ENCODE measurements around the gene MAP3K4.
"Not testable (repeated sequence)": the region's sequence is repeated elsewhere in the genome, so short reads cannot be mapped to it uniquely, and the experiment has no call there.

Gene MAP3K4

DNA sequence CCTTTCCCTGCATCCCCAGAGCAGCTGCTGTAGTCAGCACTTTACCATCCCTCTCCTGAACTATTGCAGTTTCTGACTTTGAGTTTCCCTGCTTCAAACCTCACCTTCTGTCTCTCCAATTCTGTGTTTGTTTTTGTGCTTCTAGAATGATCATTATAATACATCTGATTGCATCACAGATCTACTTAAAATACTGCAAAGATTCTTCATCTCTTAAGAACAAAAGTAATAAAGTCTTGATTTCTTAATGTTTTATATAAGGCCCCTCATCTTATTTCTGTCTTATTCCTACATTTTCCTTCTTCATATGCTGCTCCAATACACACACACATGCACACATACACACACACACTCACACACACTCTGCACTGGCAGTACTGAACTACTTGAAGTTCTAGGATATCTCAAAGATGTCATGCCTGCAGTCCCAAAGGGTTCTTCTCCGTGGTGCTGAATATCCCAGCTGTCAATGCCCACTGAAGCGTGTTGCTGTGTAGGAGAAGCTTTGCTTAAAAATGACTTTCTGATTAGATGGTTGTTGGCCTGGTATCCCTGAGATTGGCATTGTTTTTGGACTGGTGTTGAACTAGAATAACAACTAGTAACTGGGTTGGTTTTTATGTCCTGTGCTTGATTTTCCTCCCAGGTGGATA is 97.2 kb downstream of the MAP3K4 start:
- DNase-seq (ENCODE audit: low spot score), result no peak

DNA sequence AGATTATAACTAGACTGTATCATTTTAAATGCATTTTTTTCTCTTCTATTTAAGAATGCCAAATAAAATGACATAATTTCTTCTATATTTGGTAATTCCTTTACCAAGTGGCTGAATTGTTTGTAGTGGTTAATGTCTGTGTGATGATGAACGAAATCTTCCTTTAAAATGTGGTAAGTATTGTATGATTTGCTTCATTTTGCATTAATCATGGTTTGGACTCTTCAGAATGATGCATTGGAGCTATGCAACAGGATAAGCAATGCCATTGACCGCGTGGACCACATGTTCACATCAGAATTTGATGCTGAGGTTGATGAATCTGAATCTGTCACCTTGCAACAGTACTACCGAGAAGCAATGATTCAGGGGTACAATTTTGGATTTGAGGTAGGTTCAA is 99.6 kb downstream of the MAP3K4 start:
- no peak for DNase-seq (ENCODE audit: low spot score)

DNA sequence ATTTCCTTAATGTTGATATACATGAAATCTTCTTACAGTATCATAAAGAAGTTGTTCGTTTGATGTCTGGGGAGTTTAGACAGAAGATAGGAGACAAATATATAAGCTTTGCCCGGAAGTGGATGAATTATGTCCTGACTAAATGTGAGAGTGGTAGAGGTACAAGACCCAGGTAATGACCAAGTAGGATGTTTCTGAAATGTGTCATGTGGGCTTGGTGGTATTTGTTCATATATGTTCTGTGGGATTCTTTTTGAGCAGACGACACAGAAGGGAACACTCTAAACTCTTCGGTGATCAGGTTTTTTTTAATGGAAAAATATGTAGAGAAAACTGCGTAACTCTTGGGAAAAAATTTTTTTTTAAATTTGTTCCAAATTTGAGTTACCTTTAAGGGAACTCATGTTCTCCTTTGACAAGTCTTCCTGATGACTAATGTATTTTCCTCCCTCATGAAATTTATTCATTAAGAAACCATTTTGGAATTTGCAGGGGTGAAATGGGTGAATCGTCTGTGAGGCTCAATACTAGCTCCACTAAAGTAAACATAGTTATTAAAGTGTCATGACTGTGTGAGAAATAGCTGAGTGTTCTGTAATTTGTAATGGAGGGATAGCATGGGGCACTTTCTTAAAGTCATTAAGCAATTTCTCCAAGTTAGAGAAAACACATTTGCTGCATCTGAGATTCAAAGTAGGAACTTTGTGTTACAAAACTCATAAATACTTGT is 100.6 kb downstream of the MAP3K4 start:
- DNase-seq (ENCODE audit: low spot score), result no peak

DNA sequence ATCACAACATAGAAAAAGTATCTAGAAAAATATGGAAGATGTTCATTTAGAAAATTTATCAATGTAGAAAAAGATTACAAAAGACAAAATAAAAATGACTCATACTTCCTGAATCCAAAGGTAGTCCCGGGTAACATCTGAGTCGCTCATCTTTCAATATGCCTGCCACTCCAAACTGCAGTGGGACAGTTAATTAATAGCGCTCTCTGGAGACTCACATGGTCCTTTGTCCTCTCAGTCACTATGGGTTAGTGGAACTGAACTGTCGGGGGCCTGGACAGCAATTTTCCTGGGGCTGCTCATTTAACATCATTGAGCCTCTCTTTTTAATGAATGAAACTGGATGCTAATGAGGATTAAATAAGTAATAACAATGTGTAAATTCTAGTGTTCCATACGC is 103.4 kb downstream of the MAP3K4 start:
- no peak for DNase-seq (ENCODE audit: low spot score)

DNA sequence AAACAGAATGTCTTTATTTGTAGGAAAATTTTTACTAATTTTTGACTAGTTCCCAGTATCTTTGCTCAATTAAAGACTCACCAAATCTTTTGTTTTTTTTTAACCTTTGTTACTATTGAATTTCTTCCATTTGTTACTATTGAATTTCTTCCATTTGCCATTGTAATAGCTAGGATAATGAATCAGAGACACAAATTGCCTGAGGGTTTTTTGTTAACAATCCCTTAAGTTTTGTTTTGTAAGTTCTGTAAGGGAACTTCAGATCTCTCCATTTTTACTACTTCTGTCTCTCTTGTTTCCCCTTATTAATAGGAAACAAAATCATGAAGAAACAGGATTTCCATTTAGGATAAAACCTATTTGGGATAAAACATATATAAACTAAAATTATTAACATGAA is 104.3 kb downstream of the MAP3K4 start:
- DNase-seq (ENCODE audit: low spot score), result no peak

DNA sequence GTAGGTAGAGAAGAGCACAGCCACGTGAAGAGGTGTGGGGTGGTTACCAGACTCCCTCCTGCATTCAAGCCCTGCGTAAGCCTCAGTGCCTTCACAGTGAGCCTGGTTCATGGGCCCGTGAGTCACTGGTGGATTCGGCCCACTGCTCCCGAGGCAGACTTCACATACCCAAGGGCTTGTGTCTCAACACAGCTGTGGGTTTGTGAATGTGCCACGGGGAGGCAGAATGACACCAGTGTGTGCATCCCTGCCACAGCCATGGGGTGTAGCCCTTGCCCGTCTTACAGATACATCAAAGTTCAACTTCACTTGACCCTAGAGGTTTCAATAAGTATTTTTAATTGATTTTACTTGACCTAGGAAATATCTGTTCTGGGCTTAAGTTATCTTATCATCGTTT is 108.5 kb downstream of the MAP3K4 start:
- DNase-seq (ENCODE audit: low spot score), result no peak

DNA sequence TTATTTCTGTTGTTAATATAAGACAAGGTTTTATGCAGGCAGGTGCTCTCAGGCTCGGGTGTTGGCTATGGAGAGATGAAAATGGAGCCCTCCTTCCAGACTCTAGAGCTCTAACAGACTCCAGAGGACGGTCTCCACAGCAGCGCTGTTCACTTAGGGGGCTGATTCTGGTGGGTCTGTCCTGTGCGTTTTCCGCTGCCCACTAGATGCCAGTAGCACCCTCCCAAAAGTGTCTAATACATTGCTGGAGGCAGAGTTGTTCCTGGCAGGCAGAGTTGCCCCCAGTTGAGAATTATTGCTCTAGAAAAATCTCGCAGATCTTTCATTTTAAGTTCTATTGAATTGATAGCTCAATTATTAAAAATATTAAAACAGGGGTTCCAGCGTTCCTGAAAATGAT is 109.9 kb downstream of the MAP3K4 start:
- DNase-seq (ENCODE audit: low spot score), result no peak

DNA sequence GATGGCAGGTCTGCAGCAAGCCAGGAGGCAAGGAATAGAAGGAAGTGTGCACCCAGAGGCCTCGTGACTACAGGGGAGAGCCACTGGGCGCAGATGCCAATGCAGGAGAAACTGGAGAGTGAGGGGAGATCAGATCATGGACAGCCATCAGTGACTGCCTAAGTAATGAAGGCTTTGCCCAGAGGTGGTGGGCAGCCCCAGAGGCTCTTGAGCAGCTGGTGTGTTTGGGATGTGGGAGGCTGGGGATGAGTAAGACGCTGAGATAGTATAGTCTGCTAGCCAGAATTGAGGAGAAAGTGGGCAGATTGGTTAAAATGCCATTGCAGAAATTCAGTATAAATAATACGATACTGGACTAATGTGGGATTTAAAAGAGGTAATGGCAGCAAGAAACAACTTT is 111.9 kb downstream of the MAP3K4 start:
- no peak for DNase-seq (ENCODE audit: low spot score)

DNA sequence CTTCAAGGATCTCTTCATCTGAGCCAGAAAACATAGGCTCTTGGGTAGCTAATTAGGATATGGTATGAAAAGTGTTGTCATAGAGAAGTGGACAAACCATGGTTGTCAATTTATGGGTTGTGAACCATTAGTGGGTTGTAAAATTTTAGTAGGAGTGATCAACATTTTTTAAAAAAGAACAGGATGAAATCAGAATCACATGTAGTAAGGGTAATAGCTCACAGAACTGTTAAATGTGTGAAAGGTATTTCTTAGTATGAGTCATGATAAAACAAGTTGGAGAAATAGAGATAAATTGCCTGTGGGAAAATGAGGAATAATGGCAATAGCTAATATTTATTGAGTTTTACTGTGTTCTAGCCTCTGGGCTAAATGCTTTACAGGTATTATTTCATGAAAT is 113.4 kb downstream of the MAP3K4 start:
- no peak for DNase-seq (ENCODE audit: low spot score)

DNA sequence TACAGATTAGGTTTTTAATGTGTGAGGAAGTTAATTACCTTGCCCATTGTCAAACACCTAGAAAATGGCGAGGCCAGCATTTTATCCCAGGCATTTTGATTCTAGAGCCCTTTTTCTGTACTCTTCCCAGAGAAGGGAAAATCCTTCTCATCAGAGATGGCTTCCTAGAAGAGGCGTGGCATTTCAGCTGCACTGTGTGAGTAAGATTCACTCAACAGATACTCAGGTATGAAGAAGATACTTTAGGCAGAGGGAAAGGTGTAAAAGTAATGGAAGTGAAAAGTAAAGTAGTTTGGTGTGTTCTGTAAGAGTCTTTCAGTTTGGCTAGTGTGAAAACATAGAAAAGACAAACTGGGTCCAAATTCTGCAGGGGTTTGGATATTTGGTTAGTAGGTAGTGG is 113.8 kb downstream of the MAP3K4 start:
- DNase-seq (ENCODE audit: low spot score), result no peak

DNA sequence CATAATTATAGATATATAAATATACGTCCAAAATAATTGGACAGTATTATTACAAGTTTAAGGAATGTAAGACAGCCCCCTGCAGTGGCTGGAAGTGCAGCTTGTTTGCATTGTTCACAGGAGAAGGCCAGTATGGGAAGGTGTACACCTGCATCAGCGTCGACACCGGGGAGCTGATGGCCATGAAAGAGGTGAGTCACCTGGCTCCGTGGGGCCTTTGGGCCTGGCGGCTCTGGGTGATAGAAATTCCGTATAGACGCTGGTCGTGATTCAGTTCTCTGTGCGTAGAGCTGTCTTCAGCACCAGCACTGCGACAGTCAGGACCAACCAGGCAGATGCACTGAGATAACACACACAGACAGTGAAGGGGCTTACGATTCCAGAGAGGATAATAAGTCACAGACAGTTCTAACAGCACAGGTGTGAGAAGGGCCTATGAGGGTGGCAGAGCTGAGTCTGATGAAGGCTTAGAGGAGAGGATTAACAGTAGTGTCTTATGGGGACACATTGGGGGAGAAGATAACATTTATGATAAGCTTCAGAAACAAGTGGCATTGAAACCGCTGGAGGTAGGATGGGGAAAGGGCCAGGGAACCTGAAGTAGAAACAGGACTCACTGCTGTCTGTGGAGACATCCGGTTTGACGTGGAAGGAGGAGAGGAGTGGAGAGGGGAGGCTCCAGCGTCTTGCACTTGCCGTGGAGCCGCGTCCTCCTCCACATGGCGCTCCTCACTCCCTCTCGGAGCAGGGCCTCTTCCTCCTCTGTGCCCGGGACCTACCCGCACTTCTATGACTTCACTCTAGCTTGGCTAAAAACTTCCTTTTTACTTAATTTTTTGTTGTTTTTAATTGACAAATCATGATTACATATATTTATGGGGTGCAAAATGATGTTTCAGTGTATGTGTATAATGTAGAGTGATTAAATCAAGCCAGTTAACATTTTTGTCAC is 116.5 kb downstream of the MAP3K4 start:
- no peak for DNase-seq (ENCODE audit: low spot score)

DNA sequence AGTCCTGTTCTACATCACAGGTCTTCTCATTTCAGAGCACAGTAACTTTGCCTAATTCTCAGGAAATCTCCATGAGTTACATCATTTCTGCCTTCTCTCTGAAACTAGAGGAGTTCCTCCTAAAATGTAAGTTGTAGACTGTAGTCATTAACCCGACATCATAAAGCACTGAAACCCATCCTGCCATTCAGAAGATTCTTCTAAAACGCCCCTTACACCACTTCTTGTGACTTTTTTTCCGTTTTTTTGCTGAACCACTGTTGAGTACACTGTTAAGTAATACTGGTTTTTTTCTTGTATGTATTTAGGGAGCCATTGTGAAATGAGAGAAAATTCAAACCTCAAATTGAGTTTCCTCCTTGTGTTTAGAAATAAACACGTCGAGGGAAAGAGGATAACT is 117.3 kb downstream of the MAP3K4 start:
- no peak for DNase-seq (ENCODE audit: low spot score)

DNA sequence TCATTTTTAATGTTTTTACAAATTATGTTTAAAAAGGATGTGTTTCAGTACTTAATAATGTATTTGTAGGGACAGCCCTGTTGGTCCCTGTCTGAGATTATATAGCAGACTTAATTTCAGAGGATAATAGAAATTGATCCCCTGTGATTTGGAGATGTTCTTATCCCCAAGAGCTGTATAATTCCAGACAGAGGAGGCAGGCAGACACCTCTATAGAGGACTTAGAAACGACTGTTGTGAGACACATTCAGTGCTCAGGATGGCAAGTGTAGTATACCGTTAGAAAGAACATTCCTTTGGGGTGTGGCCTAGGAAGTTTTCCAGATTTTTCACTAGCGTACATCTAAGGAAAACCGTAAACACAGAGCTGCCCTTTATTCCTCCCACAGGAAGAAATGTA is 117.8 kb downstream of the MAP3K4 start:
- DNase-seq (ENCODE audit: low spot score), result no peak

DNA sequence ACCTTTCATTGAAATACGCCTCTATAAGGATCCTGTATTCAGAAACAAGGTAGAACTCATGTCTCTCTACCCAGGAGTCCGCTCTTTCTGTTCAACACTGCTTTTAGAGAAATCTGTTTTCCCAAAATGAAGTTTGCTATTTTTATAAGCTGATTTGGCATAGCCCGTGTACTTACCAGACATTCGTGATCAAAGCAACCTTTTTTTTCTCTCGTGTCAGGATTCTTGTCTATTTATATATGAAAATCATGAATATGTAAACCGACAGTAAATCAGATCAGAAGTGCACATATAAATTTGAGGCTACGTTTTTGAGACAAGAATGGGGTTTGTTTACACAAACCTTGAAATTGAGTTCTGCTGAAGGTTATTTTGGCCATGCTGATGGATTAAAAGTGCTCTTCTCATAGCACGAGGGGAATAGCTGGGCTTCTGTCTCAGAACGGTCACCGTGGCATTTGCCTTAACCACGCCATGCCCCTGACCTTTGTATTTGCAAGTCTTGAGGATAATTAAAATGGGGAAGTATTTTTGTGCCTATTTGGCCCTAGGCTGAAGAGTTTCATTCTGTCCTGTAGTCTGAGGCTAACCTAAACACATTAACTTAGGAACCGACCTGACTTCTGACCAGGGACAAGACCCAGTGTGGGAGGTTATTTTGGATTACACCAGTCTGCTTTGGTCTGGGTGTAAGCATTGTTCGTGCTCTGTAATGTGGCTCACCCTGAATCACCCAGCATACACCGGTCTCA is 118.6 kb downstream of the MAP3K4 start:
- no peak for DNase-seq (ENCODE audit: low spot score)

DNA sequence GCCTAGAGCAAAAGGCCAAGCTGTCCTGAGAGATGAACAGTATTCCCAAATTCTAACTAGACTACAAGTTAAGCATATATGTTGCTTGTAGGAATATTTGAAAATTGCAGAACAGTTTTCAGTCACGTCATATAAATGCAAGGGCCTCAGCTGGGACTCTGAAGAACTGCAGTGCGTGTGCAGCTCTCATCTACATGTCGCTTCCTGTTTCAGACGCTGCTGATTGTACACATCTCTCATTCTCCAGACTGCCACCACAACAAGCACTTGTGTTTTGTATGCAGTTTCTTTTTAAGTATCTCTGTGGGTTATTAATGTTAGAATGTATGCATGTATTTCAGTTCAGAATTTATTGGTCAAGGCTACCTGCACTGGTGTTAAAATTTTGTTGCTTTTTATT is 119.7 kb downstream of the MAP3K4 start:
- peak; percentile 33 for DNase-seq (ENCODE audit: low spot score)

DNA sequence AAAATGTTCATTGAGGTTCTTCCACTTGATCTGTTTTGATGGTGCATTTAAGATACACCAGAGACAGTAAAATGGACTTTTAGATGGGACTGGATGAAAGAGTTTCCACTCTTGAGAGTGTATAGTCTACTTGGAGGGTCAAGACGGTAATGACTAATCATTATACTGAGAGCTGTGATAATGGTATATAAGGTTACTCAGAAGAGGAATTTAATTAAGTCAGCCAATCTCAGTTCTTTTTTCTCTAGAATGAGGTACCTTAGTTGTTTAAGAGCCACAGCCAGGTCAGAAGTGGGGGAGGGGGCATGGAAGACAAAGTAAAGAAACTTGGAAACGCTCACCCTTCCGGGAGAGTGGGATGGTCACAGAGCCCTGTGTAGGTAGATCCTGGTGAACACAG is 123.9 kb downstream of the MAP3K4 start:
- DNase-seq (ENCODE audit: low spot score), result no peak

DNA sequence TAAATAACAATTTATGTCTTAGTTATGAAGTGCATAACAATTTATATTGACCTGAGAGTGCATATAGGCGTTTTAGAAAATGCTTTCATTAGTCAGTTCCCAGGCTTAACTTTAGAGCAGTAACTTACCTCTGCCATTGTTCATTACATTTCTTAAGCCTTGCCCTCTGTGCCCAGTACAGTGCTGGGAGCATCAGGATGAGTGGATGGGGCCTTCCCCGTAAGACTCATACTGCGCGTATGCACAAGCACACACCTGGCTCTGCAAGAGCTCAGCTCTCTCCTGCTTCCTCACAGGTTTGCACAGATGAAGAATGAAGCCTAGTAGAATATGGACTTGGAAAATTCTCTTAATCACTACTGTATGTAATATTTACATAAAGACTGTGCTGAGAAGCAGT is 125.0 kb downstream of the MAP3K4 start:
- DNase-seq (ENCODE audit: low spot score), result no peak

DNA sequence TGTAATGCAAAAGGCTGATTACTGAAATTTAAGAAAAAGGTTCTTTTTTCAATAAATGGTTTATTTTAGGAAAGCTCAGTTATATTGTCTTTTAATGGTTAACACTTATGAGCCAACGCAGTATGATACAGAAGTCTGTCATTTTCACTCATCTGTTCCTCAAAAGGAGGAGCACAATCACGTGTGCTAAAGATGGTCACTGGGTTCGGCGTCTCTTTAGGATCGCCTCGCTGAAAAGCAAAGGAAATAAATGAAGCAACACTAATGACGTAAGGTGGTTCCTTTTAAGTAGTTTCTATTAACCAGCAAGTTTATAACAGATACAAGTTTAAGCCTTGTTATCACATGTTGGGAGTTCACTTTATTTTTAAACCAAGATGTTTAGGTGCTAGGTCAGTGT is 125.7 kb downstream of the MAP3K4 start:
- no peak for DNase-seq (ENCODE audit: low spot score)

DNA sequence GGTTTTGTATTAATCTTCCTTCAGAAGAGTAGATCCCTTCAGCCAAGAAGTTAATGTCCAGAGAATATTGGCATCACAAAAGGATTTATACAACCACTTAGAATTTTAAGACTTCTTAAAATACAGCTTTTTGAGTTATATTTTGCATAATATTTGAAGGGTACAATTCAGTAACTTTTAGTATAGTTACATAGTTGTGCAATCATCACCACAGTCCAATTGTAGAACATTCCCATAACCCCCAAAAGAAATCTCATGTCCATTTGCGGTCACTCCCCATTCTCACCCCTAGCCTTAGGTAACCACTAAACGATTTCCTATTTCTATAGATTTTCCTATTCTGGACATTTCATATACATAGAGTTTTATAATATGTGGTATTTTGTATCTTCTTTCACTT is 126.4 kb downstream of the MAP3K4 start:
- DNase-seq (ENCODE audit: low spot score), result no peak

DNA sequence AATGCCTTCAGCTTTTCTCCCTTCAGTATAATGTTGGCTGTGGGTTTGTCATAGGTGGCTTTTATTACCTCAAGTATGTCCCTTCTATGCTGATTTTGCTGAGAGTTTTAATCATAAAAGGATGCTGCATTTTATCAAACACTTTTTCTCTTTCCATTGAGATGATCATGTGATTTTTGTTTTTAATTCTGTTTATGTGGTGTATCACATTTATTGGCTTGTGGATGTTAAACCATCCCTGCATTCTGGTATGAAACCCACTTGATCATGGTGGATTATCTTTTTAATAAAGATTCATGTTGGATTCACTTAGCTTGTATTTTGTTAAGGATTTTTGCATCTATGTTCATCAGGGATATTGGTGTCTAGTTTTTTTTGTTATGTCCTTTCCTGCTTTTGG is 131.8 kb downstream of the MAP3K4 start:
- not testable (repeated sequence) for DNase-seq (ENCODE audit: low spot score)

DNA sequence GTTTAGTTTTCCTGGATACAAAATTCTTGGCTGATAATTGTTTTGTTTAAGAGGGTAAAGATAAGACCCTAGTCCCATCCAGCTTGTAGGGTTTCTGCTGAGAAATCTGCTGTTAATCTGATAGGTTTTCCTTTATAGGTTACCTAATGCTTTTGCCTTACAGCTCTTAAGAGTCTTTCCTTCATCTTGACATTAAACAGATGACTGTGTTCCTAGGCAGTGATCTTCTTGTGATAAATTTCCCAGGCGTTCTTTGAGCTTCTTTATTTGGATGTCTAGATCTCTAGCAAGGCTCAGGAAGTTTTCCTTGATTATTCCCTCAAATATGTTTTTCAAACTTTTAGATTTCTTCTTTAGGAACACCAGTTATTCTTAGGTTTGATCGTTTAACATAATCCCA is 134.0 kb downstream of the MAP3K4 start:
- no peak for DNase-seq (ENCODE audit: low spot score)

DNA sequence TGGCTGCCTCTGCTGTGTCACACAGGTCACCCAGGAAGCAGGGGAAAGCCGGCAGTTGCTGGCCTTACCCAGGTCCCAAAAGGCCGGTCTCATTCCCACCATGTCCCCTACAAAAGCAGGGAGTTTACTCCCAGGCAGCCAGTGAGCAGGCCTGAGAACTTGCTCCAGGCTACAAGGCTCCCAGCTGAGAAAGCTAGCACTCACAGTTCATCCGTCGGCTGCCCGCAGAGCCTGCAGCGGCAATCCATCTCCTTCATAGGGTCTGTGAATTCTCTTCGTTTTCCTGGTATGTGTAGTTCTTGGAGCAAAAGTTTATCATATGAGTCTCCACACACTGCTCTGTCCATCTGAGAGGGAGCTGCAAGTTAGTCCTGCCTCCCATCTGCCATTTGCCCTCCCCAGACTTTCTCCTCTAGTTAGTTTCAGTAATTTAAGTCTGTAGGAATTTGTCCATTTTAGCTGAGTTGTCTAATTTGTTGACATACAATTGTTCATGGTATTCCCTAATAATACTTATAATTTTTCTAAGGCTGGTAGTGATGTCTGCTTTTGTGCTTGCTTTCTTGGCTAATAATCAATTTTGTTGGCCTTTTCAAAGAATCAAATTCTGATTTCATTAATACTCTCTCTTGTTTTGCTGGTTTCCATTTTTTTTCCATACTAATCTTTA is 135.6 kb downstream of the MAP3K4 start:
- DNase-seq (ENCODE audit: low spot score), result no peak
